D721Med (cell line): Measurements from ENCODE around the gene ITGA3.

ENCODE experiments used
- DNase-seq: peaks from one replicate; pipeline ENCODE4 v3.0.0; 2011; ENCODE audit warnings: low spot score; ENCODE audit not compliant: insufficient read length
- FAIRE-seq: peaks from 2 replicates; lab custom pipeline; 2011; peaks lifted over from hg19 to GRCh38; lab: Jason Lieb, UNC
- TF ChIP-seq, protein P1 (sequence below): IDR thresholded peaks from 2 replicates; pipeline ENCODE4 v1.5.1; 2012; ENCODE audit warnings: mild to moderate bottlenecking, control low read depth; ENCODE audit not compliant: insufficient read depth; ENCODE audit errors: missing control alignments

Gene ITGA3

GRCh38 chr17:50129728-50130558 lies 74.0 kb downstream of the ITGA3 start, which contains the start of gene SAMD14:
Gene SAMD14 (minus strand): TSS chr17:50130160. CDS start chr17:50124959, 5,201 bp downstream.
- no peak for FAIRE-seq
- DNase-seq: no peak
- TF ChIP-seq, protein P1, sequence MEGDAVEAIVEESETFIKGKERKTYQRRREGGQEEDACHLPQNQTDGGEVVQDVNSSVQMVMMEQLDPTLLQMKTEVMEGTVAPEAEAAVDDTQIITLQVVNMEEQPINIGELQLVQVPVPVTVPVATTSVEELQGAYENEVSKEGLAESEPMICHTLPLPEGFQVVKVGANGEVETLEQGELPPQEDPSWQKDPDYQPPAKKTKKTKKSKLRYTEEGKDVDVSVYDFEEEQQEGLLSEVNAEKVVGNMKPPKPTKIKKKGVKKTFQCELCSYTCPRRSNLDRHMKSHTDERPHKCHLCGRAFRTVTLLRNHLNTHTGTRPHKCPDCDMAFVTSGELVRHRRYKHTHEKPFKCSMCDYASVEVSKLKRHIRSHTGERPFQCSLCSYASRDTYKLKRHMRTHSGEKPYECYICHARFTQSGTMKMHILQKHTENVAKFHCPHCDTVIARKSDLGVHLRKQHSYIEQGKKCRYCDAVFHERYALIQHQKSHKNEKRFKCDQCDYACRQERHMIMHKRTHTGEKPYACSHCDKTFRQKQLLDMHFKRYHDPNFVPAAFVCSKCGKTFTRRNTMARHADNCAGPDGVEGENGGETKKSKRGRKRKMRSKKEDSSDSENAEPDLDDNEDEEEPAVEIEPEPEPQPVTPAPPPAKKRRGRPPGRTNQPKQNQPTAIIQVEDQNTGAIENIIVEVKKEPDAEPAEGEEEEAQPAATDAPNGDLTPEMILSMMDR: no peak

DNA sequence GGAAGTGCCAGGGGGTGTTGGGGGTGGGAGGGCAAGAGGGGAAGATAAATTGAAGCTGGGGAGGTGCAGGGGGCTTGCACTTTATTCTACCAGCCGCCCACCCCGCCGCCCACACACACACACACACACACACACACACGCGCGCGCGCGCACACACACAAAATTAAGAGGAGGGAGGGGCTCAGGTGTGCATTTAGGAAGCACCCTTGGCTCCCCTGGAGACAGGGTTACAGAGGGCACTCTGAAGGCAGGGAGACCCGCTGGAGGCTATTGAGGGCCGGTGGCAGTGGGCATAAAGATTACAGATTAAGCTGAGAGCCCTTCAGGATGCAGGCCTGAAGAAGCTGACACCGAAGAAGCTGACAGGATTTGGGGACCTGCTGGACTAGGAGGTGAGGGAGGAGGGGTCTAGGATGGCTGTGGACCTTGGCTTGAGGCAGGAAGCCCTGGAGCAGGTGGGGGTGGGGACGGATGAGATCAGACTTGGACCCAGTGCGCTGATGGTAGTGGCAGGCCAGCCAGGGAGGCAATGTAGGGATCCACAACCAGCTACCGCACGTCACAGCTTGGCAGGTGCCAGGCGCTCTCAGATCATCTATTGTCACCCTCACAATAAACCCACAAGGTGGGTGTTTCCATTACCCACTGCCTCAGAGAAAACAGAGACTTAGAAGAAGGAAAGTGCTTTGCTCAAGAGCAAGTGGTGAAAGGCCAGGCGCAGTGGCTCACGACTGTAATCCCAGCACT lies 74.8 kb downstream of the ITGA3 start:
- TF ChIP-seq, protein P1: no peak
- FAIRE-seq (no peak), DNase-seq (no peak)

DNA sequence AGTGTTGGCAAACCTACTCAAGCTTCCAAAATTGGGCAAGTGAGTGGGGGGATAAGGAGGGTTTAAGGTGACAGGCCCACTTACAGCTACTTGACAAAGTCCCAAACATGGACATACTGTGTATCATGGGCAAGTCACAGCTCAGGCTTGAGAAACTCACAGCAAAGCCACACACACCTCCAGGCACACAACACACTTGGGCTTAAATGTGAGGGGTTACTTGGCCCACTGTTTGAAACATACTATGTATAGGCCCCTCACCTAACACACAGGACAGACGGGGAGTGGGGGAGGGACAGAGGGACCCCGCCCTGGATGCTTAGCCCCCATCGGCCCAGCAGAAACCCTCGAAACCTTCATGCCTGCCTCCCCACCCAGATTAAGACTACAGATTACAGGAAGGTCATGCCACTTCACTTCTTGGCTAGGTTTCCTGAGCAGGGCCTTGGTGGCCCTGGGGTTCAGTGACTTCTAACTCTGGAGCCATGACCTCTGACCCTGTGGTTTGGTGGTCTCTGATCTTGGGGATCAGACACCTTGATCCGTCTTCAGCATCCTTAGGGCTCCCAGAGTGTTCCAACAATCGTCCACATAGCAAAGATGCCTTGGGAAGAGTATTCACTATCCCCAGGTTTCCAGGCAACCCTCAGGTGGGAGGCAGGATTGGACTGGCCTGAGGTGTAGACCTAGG lies 76.3 kb downstream of the ITGA3 start:
- TF ChIP-seq, protein P1: no peak
- FAIRE-seq (no peak), DNase-seq (no peak)

DNA sequence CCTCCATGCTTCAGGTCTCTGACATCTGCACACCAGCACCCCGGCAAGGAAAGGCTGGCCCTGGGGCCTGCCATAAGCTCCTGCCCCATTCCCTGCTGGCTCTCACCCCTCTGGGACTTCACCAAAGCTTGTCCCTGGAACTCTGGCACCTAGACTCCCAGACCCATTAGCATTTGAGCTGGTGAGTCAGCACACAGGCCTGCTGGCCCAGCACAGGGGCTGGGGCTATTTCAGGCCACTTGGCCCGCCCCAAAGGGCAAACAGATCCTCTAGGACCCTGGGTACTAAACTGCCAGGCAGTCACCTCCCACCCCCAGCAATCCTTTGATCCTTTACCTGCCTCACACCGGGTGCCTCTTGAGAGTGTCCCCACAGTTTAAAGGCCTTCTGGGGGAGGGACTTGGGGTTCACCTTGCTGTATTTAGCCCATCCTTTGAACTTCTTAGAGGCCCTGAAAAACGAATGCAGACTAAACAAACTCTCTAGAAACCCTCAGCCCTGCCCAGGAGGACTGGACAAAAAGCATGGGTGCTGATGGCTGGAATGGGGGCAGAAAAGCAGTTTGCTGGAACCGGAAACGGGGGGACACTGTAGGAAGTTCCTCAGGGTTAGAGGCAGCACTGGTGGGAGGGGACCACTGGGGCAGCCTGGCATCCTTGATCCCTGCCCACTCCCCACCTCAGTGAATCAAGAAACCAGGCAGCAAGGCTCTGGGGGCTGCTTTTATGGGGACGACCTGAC lies 77.3 kb downstream of the ITGA3 start:
- DNase-seq (no peak), FAIRE-seq (no peak)
- TF ChIP-seq, protein P1: no peak

GRCh38 chr17:50133769-50134099 lies 77.8 kb downstream of the ITGA3 start:
- peak; percentile 80 for DNase-seq
- no peak for FAIRE-seq

More at GRCh38 chr17:50133769-50134099, 77.8 kb downstream of the ITGA3 start:
- TF ChIP-seq, protein P1: no peak
